ENCODE data around the gene PDX1. TPM values are rescaled to one million over a fixed set of nuclear protein-coding genes. Genes with fewer than 3 reads are reported as not detected.

The PDX1 gene
- total RNA-seq, 4 donors from 2014 or later: not detected

- DNase-seq (no peak), ATAC-seq (no peak)
- no peak for TF ChIP-seq POLR2A (IDR thresholded peaks at IDR 0.05)
- no peak for TF ChIP-seq CTCF (IDR thresholded peaks at IDR 0.05 in 4 of 5, conservative IDR thresholded peaks at IDR 0.05 in 1 of 5)
- no peaks in the 10 kb centered on the region for H3K9me3 ChIP-seq
- in situ Hi-C loops (cut with MboI; ENCODE audit: low sequenced_read_pairs in 4 of 4) (loop anchor here in 1 of 4 donors (10.0 kb wide), 1 partner anchor 590 kb away; no protein-coding TSS in a partner anchor), intact Hi-C loops (cut with DNase I; ENCODE audit: low total_unique reads) (loop anchor here (2.0 kb wide), 1 partner anchor 122 kb away; no protein-coding TSS in a partner anchor)
- H3K36me3 ChIP-seq: no peaks in the 10 kb centered on the region
- H3K27me3 ChIP-seq: peaks cover 75 to 87% (median 78%) of the 10 kb centered on the region in 3 donors
- H3K4me1 ChIP-seq: peaks cover 5 to 15% of the 10 kb centered on the region in 2 donors
- no peak overlapping the region for H3K4me3 ChIP-seq
- H3K27ac ChIP-seq: no peak overlapping the region
Observed at GRCh38 chr13:27955014-27955591, 35.3 kb downstream of the PDX1 start.

GRCh38 chr13:27956576-27957300 is 36.9 kb downstream of the PDX1 start:
- in situ Hi-C loops (cut with MboI; ENCODE audit: low sequenced_read_pairs in 4 of 4): loop anchor here in 1 of 4 donors (10.0 kb wide), 1 partner anchor 592 kb away; no protein-coding TSS in a partner anchor
- Histone ChIP-seq H3K4me1 (peaks cover 15 to 25% of the 10 kb centered on the region in 2 donors), H3K4me3 (no peak overlapping the region), H3K9me3 (no peaks in the 10 kb centered on the region), H3K27me3 (peaks cover 86 to 92% (median 88%) of the 10 kb centered on the region in 3 donors), H3K36me3 (no peaks in the 10 kb centered on the region), H3K27ac (no peak overlapping the region)
- intact Hi-C loops (cut with DNase I; ENCODE audit: low total_unique reads): no loop called here
- DNase-seq: no peak
- TF ChIP-seq POLR2A (IDR thresholded peaks at IDR 0.05) (no peak), CTCF (IDR thresholded peaks at IDR 0.05 in 4 of 5, conservative IDR thresholded peaks at IDR 0.05 in 1 of 5) (no peak)
- no peak for ATAC-seq

GRCh38 chr13:27959976-27960361 is 40.2 kb downstream of the PDX1 start:
- H3K36me3 ChIP-seq: no peaks in the 10 kb centered on the region
- DNase-seq: no peak
- intact Hi-C loops (cut with DNase I; ENCODE audit: low total_unique reads): no loop called here
- in situ Hi-C loops (cut with MboI; ENCODE audit: low sequenced_read_pairs in 4 of 4): loop anchor here in 1 of 4 donors (10.0 kb wide), 1 partner anchor 595 kb away; no protein-coding TSS in a partner anchor
- no peaks in the 10 kb centered on the region for H3K9me3 ChIP-seq
- ATAC-seq: no peak
- TF ChIP-seq POLR2A (IDR thresholded peaks at IDR 0.05): no peak
- no peak for TF ChIP-seq CTCF (IDR thresholded peaks at IDR 0.05 in 4 of 5, conservative IDR thresholded peaks at IDR 0.05 in 1 of 5)
- peak overlapping the region; percentile 35 to 58 (median 40) for H3K4me3 ChIP-seq
- H3K27me3 ChIP-seq: peaks cover 74 to 81% (median 76%) of the 10 kb centered on the region in 3 donors
- peaks cover 12 to 13% of the 10 kb centered on the region in 2 donors for H3K4me1 ChIP-seq
- no peak overlapping the region for H3K27ac ChIP-seq

GRCh38 chr13:27960362-27961226 is 40.8 kb downstream of the PDX1 start:
- DNase-seq (no peak), ATAC-seq (no peak)
- Histone ChIP-seq H3K9me3 (no peaks in the 10 kb centered on the region), H3K36me3 (no peaks in the 10 kb centered on the region), H3K4me1 (peaks cover 12 to 13% of the 10 kb centered on the region in 2 donors), H3K4me3 (peak overlapping the region; percentile 35 to 58 (median 40)), H3K27ac (no peak overlapping the region), H3K27me3 (peaks cover 74 to 81% (median 76%) of the 10 kb centered on the region in 3 donors)
- intact Hi-C loops (cut with DNase I; ENCODE audit: low total_unique reads): no loop called here
- in situ Hi-C loops (cut with MboI; ENCODE audit: low sequenced_read_pairs in 4 of 4): no loop called here
- TF ChIP-seq CTCF (IDR thresholded peaks at IDR 0.05 in 4 of 5, conservative IDR thresholded peaks at IDR 0.05 in 1 of 5) (peak in 3 of 5 experiments; percentile 11 to 47 (median 26)), POLR2A (IDR thresholded peaks at IDR 0.05) (no peak)

Measured in gastrocnemius medialis (tissue), 4 donors.